ENCODE data around the gene CORO6.

Gene CORO6

DNA sequence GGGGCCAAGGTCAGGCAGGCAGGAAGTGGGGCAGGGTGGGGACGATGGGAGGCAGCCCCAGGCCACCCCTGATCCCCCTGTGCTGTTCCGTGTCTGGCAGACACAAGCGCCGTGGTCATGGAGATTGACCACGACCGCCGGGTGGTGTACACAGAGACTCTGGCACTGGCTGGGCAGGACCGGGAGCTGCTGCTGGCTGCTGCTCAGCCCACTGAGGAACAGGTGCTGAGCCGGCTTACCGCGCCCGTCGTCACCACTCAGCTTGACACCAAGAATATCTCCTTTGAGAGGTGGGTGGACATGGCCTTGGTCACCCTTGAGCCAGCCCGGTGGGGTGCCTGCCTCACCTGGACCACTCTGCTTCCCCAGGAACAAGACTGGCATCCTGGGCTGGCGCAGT, 13.7 kb downstream of the CORO6 start:
- TF ChIP-seq, protein P1, sequence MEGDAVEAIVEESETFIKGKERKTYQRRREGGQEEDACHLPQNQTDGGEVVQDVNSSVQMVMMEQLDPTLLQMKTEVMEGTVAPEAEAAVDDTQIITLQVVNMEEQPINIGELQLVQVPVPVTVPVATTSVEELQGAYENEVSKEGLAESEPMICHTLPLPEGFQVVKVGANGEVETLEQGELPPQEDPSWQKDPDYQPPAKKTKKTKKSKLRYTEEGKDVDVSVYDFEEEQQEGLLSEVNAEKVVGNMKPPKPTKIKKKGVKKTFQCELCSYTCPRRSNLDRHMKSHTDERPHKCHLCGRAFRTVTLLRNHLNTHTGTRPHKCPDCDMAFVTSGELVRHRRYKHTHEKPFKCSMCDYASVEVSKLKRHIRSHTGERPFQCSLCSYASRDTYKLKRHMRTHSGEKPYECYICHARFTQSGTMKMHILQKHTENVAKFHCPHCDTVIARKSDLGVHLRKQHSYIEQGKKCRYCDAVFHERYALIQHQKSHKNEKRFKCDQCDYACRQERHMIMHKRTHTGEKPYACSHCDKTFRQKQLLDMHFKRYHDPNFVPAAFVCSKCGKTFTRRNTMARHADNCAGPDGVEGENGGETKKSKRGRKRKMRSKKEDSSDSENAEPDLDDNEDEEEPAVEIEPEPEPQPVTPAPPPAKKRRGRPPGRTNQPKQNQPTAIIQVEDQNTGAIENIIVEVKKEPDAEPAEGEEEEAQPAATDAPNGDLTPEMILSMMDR (IDR thresholded peaks at IDR 0.05; ENCODE audit: insufficient read depth, low read length, poor library complexity, severe bottlenecking), result no peak
- no peaks in the 10 kb centered on the region for H3K27me3 ChIP-seq (replicated peaks; ENCODE audit: control insufficient read depth, insufficient read depth, low read length)
- no peak for DNase-seq (ENCODE audit: extremely low read depth, insufficient read length)
- H3K36me3 ChIP-seq (ENCODE audit: control insufficient read depth, insufficient read depth, low read length), result no peaks in the 10 kb centered on the region
- no peak overlapping the region for H3K4me3 ChIP-seq (replicated peaks; ENCODE audit: low read depth, low read length)

DNA sequence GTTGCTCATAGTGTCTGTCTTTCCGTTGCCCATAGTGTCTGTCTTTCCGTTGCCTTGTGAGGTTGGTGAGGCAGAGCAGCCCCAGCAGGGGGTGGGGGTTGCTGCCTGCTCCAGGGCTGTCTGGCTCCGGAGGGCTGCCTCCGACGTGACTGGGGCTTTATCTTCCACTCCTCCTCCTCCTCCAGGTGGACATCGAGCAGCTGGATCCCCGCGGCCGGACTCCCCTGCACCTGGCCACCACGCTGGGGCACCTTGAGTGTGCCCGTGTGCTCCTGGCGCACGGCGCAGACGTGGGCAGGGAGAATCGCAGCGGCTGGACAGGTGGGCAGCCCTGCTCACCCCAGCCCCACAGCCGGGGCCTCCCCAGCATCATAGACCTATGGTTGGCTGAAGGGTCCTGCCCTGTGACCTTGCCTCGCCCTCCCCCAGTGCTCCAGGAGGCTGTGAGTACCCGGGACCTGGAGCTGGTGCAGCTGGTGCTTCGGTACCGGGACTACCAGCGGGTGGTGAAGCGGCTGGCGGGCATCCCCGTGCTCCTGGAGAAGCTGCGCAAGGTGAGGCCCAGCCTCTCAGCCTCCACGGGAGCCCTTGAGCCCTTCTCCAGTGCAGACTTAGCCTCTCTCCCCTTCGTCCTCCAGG, 15.0 kb downstream of the CORO6 start:
- TF ChIP-seq, protein P1 (IDR thresholded peaks at IDR 0.05; ENCODE audit: insufficient read depth, low read length, poor library complexity, severe bottlenecking), result no peak
- Histone ChIP-seq H3K36me3 (ENCODE audit: control insufficient read depth, insufficient read depth, low read length) (no peaks in the 10 kb centered on the region), H3K4me3 (replicated peaks; ENCODE audit: low read depth, low read length) (no peak overlapping the region), H3K27me3 (replicated peaks; ENCODE audit: control insufficient read depth, insufficient read depth, low read length) (no peaks in the 10 kb centered on the region)
- no peak for DNase-seq (ENCODE audit: extremely low read depth, insufficient read length)

DNA sequence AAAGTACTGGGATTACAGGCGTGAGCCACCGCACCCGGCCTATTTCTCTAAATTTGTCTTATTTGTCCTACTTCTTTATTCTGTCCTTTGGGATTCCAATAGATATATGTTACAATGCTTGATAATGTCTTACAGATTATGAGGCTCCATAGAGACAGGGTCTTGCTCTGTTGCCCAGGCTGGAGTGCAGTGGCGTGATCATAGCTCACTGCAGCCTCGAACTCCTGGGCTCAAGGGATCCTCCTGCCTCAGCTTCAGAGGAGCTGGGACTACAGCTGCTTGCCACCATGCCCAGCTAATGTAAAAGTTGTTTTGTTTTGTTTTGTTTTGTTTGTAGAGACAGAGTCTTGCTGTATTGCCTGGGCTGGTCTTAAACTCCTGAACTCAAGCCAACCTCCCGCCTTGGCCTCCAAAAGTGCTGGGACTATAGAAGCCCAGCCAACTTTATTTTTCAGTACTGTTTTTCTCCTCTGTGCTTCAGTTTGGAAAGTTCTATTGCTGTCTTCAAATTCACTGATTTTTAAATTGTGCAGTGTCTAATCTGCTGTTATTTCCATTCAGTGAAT, 19.5 kb downstream of the CORO6 start:
- no peak for DNase-seq (ENCODE audit: extremely low read depth, insufficient read length)
- H3K27me3 ChIP-seq (replicated peaks; ENCODE audit: control insufficient read depth, insufficient read depth, low read length), result no peaks in the 10 kb centered on the region
- TF ChIP-seq, protein P1 (IDR thresholded peaks at IDR 0.05; ENCODE audit: insufficient read depth, low read length, poor library complexity, severe bottlenecking), result no peak

DNA sequence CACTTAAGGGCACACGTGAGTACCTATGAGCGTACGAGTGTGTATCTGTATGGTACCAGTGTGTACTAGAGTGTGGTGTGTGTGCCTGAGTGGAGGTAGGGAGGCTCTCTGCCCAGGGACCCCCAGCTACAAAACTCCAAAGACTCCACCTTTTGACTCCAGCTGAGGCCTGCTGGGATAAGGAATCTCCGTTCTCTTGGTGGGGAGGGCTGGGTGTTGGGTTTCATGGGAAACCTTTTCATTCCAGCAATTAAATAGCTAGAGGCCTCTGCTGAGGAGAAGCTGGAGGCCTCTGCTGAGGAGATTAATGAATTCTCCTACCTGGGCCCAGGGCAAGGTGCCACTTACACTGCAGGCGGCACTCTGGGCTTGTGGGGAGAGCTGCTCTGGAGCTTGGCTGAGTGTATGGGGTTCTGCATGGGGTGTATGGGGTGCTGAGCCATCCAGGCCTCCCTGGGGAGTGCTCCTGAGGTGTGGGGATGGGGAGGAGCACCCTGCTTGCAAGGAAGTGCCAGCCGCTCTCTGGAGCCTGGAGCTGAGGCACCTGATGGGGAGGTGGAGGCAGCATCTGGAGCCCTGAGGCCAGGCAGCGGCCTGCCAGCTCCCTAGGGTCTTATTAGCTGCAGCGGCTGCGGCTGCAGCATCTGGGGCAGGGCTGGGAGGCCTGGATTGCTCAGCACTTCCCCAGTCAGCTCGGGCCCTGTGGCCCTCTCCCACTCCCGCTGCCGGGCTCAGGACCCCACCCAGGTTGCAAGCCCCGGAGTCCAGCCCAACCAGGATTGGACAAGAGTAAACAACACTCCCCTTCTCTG, 25.1 kb downstream of the CORO6 start:
- H3K4me3 ChIP-seq (replicated peaks; ENCODE audit: low read depth, low read length), result no peak overlapping the region
- DNase-seq (ENCODE audit: extremely low read depth, insufficient read length), result no peak
- H3K36me3 ChIP-seq (ENCODE audit: control insufficient read depth, insufficient read depth, low read length), result no peaks in the 10 kb centered on the region
- TF ChIP-seq, protein P1 (IDR thresholded peaks at IDR 0.05; ENCODE audit: insufficient read depth, low read length, poor library complexity, severe bottlenecking), result no peak
- H3K27me3 ChIP-seq (replicated peaks; ENCODE audit: control insufficient read depth, insufficient read depth, low read length), result no peaks in the 10 kb centered on the region

More for the DNA sequence above, 19.5 kb downstream of the CORO6 start:
- H3K4me3 ChIP-seq (replicated peaks; ENCODE audit: low read depth, low read length), result no peak overlapping the region
- no peaks in the 10 kb centered on the region for H3K36me3 ChIP-seq (ENCODE audit: control insufficient read depth, insufficient read depth, low read length)

DNA sequence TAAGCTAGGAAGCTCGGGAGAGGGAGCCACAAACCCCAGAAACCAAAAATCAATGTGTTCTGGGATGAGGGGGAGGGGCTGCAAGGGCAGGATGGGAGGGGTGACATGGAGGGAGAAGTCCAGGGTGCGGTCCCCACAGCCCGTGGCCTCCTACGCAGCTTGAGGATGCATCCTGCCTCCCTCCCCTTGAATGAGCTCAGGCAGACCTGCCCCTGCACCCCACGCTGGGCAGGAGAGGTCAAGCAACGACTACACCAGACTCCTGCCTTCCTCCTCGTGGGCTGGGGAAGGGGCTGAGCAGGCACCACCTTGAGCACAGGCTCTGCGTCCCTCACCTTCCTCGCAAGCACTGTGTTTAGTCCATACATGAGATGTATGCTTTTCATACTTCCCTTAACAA, 25.9 kb downstream of the CORO6 start:
- TF ChIP-seq, protein P1 (IDR thresholded peaks at IDR 0.05; ENCODE audit: insufficient read depth, low read length, poor library complexity, severe bottlenecking), result no peak
- DNase-seq (ENCODE audit: extremely low read depth, insufficient read length), result peak; percentile 5
- Histone ChIP-seq H3K4me3 (replicated peaks; ENCODE audit: low read depth, low read length) (no peak overlapping the region), H3K36me3 (ENCODE audit: control insufficient read depth, insufficient read depth, low read length) (no peaks in the 10 kb centered on the region), H3K27me3 (replicated peaks; ENCODE audit: control insufficient read depth, insufficient read depth, low read length) (no peaks in the 10 kb centered on the region)

Measured in GM06990 (cell line).